ENCODE data around the gene FARSA.

The FARSA gene

GRCh38 chr19:12888006-12888603 lies 45.4 kb downstream of the FARSA start:
- no peak for DNase-seq

DNA sequence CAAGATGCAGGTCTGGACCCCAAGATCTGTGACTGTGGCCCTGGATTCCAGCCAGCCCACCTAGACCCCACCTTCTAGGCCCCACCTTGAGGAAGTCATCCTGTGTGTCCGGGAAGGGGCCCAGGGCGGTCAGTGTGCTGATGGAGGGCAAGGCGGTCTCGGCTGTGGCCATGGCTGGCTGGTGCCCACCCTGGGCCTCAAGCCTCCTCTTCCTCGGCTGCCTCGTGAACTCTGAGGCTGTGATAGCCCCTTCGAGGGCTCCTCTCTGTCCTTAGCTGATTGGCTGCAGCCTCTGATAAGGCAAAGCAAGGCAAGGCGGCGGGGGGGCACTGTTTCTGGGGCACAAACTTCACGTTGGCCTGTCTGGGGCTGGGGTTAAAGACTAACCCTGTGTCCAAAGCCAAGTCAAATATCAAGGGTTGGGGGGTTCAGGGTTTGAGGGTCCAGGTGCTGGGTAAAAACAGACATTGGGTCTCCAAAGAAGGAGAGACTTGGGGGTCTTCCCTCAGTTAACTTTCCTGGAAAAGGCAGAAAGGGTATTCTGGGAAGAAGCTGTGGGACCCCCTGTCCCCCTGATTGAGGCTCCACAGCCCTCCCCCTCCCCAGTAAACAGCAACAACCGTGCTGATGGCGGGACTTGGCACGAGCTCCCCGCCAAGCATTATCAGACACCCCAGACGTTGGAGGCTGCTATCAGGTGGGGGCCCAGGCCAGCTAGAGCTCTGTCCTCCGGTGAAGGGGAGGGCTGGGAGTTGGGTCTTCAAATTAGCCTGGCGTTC lies 46.4 kb downstream of the FARSA start, which contains the start of gene KLF1:
KLF1 (minus strand) TSS at position 233 of the 779 bp plus-strand sequence; CDS start at position 172, 61 bp downstream.
- DNase-seq = no peak

DNA sequence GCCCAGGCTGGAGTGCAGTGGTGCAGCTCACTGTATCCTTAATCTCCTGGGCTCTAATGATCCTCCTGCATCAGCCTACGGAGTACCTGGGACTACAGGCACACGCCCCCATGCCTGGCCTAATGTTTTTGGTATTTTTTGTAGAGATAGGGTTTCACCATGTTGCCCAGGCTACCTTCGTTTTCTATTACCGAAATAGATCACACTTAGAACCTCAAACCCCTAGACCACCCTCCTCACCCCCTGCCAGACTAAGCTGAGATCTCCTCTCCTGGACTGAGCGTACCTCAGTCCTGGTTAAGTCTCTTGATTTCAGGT lies 46.9 kb downstream of the FARSA start:
- no peak for DNase-seq

- no peak for DNase-seq
Measured at GRCh38 chr19:12885749-12886650, 47.5 kb downstream of the FARSA start.

- peak; percentile 88 for DNase-seq
Measured at GRCh38 chr19:12884926-12885748, 48.4 kb downstream of the FARSA start.

GRCh38 chr19:12884627-12884925 lies 48.9 kb downstream of the FARSA start:
- no peak for DNase-seq

GRCh38 chr19:12884202-12884601 lies 49.3 kb downstream of the FARSA start:
- DNase-seq = no peak

GRCh38 chr19:12882589-12882988 lies 50.9 kb downstream of the FARSA start:
- DNase-seq = no peak

- DNase-seq = peak; percentile 93
Measured at GRCh38 chr19:12881172-12881808, 52.2 kb downstream of the FARSA start, which contains the start of gene DNASE2. DNASE2 (minus strand) TSS chr19:12881449; CDS start chr19:12881375, 74 bp downstream.

- peak; percentile 16 for DNase-seq
Measured at GRCh38 chr19:12880551-12881171, 52.9 kb downstream of the FARSA start.

- no peak for DNase-seq
Measured at GRCh38 chr19:12875086-12875485, 58.4 kb downstream of the FARSA start.

- DNase-seq = no peak
Measured at GRCh38 chr19:12873891-12874745, 59.4 kb downstream of the FARSA start.

DNA sequence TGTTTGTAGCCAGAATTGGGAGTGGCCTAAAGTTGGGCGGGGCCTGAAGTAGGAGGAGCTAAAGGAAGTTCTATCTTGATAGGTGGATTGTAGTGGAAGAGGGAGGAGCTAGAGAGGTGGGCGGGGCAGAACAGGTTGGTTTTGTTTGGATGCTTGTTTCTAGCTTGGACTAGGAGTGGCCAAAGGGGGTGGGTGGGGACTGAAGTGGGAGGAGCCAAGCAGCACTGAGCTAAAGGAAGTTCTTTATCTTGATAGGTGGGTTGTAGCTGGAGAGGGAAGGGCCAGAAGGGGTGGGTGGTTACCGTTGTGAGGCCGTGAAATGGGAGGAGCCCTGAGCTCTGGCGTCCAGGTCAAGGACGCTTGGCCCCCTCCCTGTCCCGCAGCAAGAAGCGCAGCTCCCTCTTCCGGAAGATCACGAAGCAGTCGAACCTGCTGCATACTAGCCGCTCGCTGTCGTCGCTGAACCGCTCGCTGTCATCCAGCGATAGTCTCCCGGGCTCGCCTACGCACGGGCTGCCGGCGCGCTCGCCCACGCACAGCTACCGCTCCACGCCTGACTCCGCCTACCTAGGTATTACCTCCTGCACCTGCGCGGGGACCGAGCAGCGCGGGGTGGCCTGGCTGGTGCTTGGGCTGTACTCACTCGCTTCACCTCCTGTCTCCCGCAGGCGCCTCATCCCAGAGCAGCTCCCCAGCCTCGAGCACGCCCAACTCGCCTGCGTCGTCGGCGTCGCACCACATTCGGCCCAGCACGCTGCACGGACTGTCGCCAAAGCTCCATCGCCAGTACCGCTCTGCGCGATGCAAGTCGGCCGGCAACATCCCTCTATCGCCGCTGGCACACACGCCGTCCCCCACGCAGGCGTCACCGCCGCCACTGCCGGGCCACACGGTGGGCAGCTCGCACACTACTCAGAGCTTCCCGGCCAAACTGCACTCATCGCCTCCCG lies 60.3 kb downstream of the FARSA start:
- DNase-seq = peak; percentile 50

Data from stimulated activated CD4-positive, alpha-beta T cell treated with anti-CD3 and anti-CD28 coated beads, Interleukin-4, amount 100 ng/mL, for 24 hours (primary cell).